Urothelium cell line (cell line): ENCODE results near the gene SESTD1.
"Not testable (repeated sequence)": the region's sequence is repeated elsewhere in the genome, so short reads cannot be mapped to it uniquely, and the experiment has no call there.

Source experiments
- DNase-seq: peaks from one replicate; pipeline ENCODE4 v3.0.0; 2011; ENCODE audit warnings: low spot score, mixed read lengths
- FAIRE-seq: peaks from 2 replicates; lab custom pipeline; 2011; peaks lifted over from hg19 to GRCh38; lab: Jason Lieb, UNC

Gene SESTD1

DNA sequence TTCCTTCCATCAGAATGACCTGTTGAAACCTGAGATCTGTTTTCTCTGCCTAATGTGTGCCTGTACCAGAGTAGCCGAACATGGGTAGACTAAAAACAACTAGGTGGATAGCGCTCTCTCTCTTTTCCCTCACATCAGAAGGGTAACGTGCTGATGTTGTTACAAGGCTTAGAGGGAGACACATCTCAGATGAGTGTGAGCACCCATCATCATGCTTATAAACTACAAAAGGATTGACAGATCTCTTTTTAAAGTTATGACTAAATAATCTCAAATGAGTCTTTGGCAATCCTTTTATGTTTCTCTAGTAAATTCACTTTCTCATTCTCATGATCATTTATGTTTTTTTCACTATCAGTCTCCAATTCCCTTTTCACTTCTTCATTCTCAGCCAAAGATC, 139.2 kb downstream of the SESTD1 start:
- DNase-seq: no peak

DNA sequence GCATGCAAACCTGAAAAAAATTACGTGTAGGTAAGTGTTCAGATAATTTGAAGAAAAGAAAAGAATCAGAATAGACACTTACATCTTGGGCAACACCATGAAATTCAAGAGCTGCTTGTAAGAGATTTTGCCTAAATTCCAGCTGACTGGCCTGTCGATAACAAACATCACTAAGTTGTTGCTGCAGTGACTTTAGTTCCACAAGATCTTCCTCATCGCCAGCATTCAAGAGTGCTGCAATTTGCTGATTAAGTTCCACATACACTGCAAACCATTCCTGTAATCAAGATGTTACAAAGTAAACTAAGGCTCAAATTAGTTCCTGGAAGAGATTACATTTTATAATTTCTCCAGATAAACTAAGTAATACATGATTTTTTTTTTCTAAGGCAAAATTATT, 140.3 kb downstream of the SESTD1 start:
- no peak for FAIRE-seq

More for the DNA sequence above, 139.2 kb downstream of the SESTD1 start:
- no peak for FAIRE-seq

DNA sequence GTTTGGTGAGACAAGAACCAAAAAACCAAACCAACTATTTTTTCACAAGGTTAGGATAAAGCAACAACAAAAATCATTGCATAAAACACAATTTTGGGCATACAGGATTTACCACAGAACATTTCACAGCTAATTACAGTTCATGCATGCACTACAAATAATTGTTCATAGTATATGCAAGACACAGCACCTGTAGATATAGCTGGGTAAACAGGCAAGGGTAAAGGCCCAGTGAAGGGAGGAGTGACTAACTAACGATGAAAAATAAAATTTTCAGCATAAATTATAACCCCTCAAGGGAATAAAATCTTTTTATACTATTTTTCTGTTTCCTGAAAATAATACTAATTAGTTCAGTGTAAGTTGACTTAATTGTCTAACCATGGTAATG, 141.4 kb downstream of the SESTD1 start:
- FAIRE-seq: no peak
- no peak for DNase-seq

More for the DNA sequence above, 140.3 kb downstream of the SESTD1 start:
- no peak for DNase-seq

DNA sequence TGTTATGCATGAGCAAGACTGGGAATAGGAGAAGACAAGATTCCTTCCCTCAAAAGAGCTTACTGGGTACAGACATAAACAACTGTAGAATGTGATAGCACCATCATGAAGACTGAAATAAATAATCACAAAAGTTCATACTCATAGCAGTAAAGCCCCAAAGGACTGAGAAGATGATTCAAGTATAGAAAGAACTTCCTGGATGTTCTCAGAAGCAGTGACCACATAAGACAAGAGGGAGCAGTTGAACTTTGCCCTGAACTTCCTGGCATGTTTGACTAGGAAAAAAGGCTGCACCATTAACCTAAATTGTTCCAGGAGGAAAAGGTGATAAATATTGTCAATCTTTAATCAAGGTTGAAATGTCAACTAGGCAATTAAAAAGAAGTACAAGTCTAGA, 156.9 kb downstream of the SESTD1 start:
- DNase-seq (no peak), FAIRE-seq (no peak)

DNA sequence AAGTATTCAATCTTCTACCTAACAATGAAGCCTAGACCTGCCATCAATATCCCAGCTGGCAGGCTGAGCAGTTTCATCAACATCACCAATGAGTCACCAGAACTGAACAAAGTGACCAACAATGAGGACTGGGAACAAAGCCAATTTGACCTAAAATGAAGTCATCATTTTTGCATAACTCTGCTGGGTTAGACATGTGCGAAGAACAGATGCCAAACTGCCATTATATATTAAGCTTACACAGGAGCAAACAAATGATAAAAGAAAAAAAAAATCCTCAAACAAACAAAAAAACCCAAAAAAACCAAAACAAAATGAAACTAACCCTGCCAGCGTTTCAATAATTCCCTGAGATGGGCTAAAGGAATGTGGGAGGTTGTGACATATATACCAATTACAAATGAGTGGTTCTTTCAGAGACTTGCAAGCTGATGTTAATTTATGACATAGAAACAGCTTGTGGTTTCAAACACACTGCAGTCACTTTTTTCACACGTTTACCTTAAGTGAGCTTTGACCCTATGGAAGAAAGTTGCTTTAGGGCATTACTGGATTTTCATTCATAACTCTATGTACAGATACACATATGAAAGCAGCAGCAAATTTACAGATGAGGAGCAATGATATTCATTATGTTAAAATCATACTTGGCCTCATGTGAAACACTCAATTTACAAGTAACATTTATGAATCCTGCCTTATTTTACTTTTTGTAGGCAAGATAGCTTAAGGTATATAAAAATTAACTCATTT, 157.8 kb downstream of the SESTD1 start:
- FAIRE-seq (no peak), DNase-seq (peak; percentile 68)

DNA sequence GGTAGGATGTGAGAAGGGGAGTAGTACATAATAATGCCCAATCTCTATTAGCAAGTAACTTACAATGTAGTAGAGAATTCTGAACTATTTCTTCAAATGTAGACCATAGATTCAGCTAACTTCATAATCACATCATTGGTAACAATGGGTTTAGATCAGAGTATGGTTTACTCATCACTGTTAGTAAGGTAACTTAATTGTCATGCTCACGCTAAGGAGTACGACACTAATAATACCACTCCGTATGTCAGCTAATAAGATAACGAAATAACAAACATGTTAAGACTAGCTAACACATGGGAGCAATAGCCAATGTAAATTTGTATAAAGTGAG, 158.3 kb downstream of the SESTD1 start:
- FAIRE-seq (peak; percentile 74), DNase-seq (no peak)

DNA sequence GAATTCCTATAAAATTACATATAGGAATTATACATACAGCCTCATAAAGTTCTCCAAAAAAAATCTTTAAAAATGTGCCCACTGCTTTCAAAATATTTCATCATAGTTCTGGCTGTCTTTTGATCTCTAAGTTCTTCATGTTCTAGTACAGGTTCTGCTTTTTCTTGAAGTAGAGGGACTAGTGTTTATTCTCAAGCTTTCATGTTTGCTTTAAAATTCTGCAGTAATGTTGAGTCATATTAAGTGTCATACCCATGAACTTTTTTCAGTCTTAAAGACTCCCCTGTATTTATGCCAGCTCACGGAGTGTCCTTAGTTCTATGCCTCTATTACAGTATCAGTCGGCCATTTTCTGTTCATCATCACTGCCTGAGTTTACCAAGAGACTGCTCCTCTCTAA, 159.9 kb downstream of the SESTD1 start:
- FAIRE-seq (no peak), DNase-seq (no peak)

DNA sequence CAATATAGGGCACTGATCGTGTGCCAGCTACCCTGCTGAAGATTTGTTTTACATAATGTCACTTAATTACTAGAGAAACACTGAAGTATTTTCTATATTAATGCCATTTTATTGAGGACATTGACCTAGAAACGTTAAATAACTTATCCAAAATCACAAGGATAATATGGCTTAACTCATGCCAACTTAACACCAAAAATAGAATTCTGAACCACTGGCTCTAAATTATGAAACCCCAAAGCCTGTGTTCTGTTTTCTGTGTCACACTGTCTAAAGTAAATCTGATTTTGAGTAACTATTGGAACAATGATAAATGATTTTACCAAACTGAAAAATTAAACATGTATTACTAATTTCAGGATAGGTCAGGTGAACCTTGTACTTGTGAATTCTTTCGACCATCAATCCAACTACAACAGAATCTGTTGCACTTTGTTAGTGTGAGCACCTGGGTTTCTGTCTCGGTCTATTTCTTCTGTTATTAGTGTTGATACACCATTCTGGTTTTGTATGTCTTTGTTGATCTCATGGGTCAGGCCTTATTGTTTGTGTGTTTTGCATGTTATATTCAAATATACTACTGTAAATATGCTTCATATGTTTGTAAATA, 166.4 kb downstream of the SESTD1 start:
- no peak for DNase-seq
- no peak for FAIRE-seq

DNA sequence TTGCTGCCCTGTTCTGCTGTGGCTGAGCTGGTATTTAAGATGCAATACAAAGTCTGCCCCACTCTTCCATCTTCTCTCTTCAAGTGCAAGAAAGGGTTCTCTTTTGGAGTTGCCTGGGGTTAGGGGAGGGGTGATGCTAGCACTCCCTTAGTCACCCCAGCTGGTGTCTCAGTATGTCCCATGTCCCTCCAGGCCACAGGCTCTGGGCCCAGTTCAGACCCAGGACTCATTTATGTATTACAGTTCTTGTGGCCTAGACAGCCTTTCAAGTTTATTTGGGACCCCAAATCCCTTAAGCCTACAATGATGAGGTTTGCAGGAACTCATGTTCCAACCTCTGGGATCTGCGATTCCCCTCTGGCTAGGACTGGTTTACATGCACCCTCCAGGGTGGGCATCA, 167.5 kb downstream of the SESTD1 start:
- no peak for DNase-seq
- FAIRE-seq: no peak

DNA sequence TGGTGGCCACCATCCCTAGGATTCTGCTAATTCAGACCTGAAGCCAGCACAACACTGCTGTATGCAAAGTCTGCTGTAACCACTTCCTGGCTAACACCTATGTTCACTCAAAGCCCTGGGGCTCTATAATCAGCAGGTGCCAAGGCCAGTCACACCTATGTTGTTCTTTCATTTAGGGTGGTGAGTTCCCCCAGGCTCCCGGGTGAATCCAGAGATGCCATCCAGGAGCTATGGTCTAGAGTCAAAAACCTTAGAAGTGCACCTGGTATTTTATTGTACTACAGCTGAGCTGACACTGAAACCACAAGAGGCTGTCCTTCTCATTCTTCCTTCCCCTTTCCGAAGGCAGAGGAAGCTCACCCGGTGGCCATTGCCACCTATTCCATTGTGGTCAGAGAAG, 168.5 kb downstream of the SESTD1 start:
- DNase-seq: no peak
- FAIRE-seq: no peak

DNA sequence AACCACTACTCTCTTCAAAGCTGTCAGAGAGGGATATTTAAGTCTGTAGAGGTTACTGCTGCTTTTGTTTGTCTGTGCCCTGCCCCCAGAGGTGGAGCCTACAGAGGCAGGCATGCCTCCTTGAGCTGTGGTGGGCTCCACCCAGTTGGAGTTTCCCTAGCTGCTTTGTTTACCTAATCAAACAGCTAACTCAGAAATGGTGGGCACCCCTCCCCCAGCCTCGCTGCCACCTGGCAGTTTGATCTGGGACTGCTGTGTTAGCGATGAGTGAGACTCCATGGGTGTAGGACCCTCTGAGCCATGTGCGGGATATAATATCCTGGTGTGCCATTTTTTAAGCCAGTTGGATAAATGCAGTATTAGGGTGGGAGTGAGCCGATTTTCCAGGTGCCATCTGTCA, 171.7 kb downstream of the SESTD1 start:
- DNase-seq, FAIRE-seq: not testable (repeated sequence)

DNA sequence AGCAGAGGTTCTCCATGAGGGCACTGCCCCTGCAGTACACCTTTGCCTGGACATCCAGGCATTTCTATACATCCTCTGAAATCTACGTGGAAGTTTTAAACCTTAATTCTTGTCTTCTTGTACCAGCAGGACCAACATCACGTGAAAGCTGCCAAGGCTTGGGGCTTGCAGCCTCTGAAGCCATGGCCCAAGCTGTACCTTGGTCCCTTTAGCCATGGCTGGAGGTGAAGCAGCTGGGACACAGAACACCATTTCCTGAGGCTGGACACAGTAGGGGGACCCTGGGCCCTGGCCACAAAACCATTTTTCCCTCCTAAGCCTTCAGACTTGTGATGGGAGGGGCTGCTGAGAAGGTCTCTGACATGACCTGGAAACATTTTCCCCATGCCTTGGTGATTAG, 181.9 kb downstream of the SESTD1 start:
- no peak for DNase-seq
- no peak for FAIRE-seq

DNA sequence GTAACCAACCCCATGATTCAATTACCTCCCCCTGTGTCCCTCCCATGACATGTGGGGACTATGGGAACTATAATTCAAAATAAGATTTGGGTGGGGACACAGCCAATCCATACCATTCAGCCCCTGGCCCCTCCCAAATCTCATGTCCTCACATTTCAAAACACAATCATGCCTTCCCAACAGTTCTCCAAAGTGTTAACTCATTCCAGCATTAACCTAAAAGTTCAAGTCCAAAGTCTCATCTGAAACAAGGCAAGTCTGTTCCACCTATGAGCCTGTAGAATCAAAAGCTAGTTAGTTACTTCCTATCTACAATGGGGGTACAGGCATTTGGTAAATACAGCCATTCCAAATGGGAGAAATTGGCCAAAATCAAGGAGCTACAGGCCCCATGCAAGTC, 182.7 kb downstream of the SESTD1 start:
- FAIRE-seq (no peak), DNase-seq (no peak)

DNA sequence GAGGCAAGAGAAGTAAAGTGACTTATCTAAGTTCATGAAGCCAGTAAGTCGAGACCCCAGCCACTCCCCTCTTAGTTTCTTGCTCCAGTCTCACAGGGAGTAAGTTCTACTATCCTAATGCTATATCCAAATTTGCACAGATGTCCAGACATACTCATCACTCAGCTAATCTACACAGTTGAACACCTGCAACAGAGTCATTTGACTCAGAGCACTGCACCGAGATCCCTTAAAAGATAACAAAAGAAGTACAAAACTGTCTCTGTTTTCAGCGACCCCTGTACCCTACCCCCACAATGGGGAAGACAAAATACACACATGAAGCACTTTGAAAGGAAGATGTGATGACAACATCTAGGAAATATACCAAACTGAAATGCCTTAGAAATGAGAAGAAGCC, 192.1 kb downstream of the SESTD1 start:
- FAIRE-seq (no peak), DNase-seq (no peak)

DNA sequence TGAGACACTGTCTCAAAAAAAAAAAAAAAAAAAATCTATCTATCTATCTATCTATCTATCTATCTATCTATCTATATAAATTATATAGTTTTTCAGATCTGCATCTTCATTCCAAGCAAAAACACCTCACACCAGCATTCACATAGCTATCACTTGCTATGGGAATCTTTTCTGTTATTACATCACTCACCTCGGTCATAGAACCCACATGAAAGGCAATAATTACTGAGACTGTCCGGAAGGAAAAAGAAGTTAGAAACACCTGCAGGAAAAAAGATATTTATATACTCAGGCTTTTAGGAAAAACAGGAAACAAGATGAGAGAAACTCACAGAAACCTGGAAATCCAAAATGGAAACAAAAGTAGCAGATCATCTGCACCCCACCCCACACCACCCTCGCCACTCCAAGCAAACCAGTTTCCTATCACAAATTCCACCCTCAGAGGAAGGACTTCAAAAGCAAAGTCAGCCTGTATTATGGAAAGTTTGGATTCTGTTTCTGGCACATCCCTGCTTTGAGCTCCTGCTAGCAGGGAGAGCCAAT, 192.7 kb downstream of the SESTD1 start:
- FAIRE-seq (no peak), DNase-seq (no peak)

DNA sequence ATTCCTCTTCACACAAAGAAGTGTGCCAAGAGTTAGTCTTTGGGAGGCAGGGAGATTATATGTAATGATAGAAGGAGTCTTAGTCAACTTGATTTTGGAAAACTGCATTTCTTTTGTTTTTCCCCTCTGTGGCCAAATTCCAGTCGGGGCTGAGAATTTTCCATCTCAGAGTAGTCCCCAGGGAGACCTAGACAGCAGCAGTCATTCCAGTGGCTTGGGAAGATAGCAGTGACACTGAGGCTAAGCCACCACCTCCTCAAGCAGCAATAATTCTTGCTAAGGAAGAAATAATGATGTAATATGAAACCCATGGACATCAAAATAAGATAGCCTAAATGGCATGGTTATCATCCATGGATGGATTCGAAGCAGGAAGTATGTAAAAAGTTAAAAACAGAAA, 193.7 kb downstream of the SESTD1 start:
- no peak for DNase-seq
- no peak for FAIRE-seq

DNA sequence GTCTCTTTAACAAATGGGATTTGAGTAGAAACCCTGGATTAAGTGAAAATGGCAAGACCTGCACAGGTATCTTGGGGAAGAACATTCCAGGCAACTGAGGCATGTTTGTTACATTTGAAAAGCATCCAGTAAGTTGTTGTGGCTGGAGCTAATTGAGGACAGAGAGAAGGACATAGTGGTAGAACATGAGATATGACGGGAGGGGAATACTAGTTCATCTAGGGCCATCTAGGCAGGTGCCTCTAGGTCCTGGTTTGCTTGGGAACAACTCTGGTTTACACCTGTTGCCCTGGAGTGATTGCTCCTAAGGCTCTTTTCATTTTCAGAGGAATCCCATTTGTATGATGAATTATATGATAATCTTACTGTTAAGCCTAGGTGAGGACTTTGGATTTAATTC, 194.9 kb downstream of the SESTD1 start:
- FAIRE-seq (no peak), DNase-seq (no peak)

DNA sequence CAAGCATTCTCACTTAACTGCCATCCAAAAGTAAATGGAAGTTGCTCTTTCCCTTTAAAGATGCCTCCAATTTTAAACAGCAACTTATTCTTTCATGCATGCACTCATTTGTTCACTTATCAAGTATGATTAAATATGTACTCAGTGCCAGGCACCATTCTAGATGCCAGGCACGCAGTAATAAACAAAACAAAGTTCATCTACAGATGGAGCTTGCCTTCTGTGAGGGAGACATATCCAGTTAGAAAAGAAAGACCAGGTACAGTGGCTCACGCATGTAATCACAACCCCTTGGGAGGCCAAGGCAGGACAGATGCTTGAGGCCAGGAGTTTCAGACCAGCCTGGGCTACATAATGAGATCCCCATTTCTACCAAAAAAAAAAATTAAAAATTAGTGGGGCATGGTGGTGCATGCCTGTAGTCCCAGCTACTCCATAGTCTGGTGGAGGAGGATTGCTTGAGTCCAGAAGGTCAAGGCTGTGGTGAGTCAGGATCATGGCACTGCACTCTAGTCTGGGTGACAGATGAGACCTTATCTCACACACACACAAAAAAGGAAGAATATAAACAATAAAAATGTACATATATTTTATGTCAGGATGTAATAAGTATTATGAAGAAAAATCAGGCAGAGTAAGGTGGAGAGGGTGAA, 195.5 kb downstream of the SESTD1 start:
- no peak for FAIRE-seq

DNA sequence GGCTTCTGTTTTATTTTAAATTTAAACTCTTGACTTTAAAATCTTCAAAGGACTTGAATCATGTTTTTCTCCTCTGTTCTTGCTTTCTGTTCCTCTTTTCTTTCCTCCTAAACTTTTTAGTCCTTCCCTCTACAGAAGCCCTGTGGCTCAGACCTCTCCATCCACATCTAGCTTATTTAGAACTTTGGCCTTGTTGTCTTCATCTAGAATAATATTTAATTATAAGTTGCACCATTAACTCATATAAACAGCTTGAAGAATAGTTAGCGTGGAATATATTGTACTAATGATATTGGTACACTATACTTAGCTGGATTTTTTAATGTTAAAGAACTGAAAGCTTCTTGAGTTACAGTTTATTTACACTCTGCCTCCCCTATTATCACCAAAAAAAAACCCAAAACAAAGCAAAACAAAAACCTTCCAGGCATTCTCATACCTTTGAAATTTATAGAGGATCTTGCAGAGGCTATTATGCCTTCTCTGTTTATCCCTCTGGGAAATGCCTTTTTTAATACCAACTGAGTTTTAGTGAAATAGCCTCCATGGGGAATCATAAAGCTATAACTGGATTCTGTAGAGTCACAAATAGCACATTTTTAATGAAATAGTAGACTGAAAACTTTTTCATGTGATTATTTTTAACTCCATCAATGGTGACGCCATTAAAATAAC, 205.5 kb downstream of the SESTD1 start:
- no peak for FAIRE-seq

More for the DNA sequence above, 195.5 kb downstream of the SESTD1 start:
- DNase-seq: no peak

DNA sequence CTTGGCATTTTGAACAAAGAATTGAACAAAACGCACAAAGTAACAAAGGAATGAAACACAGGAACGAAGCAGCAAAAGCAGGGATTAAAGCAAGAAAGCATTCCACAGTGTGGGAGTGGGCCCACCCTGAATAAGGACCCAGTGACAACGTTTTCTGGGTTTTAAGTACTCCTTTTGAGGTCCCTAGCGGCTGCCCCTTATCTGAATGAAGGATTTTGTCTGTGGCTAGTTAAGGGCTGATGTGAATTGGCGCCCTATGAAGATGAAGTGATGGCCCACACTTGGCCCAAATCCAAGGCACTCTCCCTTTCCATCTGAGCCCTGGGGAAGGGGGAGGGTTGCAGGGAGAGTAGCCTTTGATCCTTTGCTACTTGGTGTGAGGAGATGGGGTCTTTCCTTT, 206.9 kb downstream of the SESTD1 start:
- FAIRE-seq (no peak), DNase-seq (no peak)

More for the DNA sequence above, 205.5 kb downstream of the SESTD1 start:
- no peak for DNase-seq

DNA sequence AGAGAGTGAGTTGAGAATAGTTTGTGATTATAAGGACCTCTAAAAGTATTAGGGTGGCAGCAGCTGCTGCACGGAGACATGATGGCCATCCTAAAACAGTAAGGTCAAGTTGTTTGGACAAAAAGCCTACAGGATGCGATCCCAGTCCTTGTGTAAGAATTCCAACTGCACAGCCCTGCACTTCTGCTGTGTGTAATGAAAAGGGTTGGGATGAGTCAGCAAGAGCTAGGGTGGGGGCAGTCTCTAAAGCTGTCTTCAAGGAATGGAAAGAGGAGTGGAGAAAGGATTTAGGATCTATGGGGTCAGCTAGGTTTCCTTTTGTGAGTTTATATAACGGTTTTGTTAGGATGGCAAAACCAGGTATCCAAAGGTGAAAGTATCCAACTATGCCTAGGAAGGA, 211.1 kb downstream of the SESTD1 start:
- FAIRE-seq, DNase-seq: not testable (repeated sequence)
